HUES48 (cell line): Measurements from ENCODE around the gene UBB.
"Not testable (repeated sequence)": the region's sequence is repeated elsewhere in the genome, so short reads cannot be mapped to it uniquely, and the experiment has no call there.

Source experiments
- H3K27ac ChIP-seq: one replicate; pipeline ENCODE4 v1.7.0; 2013; ENCODE audit warnings: low read depth, low read length, inconsistent platforms
- H3K27me3 ChIP-seq: 2 replicates; pipeline ENCODE4 v1.6.1; 2013; ENCODE audit warnings: mild to moderate bottlenecking, low read length; ENCODE audit not compliant: control insufficient read depth, insufficient read depth
- H3K36me3 ChIP-seq: 2 replicates; pipeline ENCODE4 v1.6.1; 2013; ENCODE audit warnings: low read length; ENCODE audit not compliant: control insufficient read depth, insufficient read depth
- H3K4me1 ChIP-seq: 2 replicates; pipeline ENCODE4 v1.6.1; 2013; ENCODE audit warnings: mild to moderate bottlenecking, low read length; ENCODE audit not compliant: control insufficient read depth, insufficient read depth
- H3K4me3 ChIP-seq: 2 replicates; pipeline ENCODE4 v1.5.1; 2013; ENCODE audit warnings: mild to moderate bottlenecking, low read depth, low read length
- H3K9ac ChIP-seq: 2 replicates; pipeline ENCODE4 v1.6.1; 2013; ENCODE audit warnings: mild to moderate bottlenecking, low read depth, low read length, moderate library complexity
- H3K9me3 ChIP-seq: 2 replicates; pipeline ENCODE4 v1.6.1; 2013; ENCODE audit warnings: low read length; ENCODE audit not compliant: control insufficient read depth, insufficient read depth

The UBB gene

DNA sequence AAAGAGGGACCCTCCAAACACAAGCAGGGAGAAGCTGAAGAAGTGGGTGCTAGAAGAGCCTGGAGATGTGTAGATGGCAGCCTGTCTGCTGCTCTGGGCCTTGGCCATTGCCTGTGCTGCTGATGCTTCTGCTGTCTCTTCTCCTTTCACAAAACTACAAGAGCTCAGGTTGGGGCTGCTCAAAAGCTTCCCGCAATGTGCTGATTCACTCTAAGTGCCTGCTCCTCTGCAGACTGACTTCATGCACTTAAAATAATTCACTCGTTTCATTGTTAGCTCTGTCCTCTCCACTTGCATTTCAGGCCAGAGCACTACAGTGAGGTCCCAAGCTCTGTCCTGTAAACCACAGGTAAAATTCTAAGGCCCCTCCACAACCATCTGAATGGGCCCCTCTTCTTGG lies 15.8 kb downstream of the UBB start:
- H3K4me3 ChIP-seq, H3K4me1 ChIP-seq, H3K36me3 ChIP-seq, H3K9me3 ChIP-seq, H3K27ac ChIP-seq, H3K27me3 ChIP-seq, H3K9ac ChIP-seq: not testable (repeated sequence)

DNA sequence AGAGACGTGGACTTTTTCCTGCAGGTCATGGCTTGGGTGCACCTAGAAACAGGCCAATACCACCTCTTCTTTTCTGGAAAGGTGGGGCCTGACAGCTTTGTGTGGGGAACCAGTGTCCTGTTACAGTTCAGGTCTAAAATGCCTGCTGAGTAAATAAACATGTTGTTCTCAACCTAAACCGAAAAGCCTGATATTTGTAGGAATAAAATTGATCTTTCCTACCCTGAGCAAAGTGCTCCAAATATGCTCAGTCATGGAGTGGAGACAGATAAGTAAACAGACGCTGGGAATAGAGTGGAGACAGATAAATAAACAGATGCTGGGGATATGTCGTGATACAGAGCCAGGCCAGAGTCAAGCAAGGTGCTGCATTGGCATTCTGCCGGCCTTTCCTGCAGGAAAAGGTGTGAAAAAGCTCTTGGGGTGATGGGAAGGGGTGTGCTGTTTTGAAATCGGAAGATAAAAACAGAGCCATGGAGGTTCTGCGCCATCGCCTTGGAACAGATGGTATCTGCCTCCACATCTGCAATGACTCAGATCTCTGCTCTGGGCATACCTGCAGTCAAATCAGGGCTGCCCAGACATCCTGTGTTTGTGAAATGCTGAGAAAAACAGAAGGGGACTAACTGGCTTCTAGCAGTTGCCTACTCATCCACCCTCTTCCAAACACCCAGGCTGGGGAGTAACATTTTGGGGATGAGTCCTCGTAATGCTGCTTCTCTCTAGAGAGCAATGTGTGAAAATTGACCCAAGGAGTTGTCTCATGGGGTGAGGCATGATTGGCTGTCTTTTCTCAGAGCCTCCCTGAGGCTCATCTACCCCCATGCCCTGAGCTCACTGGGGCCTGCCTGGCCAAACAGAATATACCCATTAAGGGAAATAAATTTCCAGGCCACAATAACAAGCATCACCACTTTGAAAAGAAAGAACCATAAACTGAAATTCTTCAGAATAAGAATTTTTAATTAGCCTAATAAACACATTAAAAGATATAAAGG lies 17.7 kb downstream of the UBB start:
- H3K9me3 ChIP-seq = no peaks in the 10 kb centered on the region
- no peak overlapping the region for H3K9ac ChIP-seq
- H3K4me1 ChIP-seq = peaks cover 7% of the 10 kb centered on the region
- no peaks in the 10 kb centered on the region for H3K27me3 ChIP-seq
- no peak overlapping the region for H3K27ac ChIP-seq
- no peaks in the 10 kb centered on the region for H3K36me3 ChIP-seq
- no peak overlapping the region for H3K4me3 ChIP-seq

GRCh38 chr17:16403847-16404246 lies 23.0 kb downstream of the UBB start:
- not testable (repeated sequence) for H3K9ac ChIP-seq, H3K4me3 ChIP-seq, H3K36me3 ChIP-seq, H3K27me3 ChIP-seq, H3K4me1 ChIP-seq, H3K27ac ChIP-seq, H3K9me3 ChIP-seq

- peak overlapping the region; percentile 81 for H3K4me3 ChIP-seq
- H3K27ac ChIP-seq = peak overlapping the region; percentile 69
- H3K4me1 ChIP-seq = peaks cover 5% of the 10 kb centered on the region
- H3K36me3 ChIP-seq = no peaks in the 10 kb centered on the region
- H3K27me3 ChIP-seq = no peaks in the 10 kb centered on the region
- H3K9me3 ChIP-seq = no peaks in the 10 kb centered on the region
- H3K9ac ChIP-seq = peak overlapping the region; percentile 69
Measured at GRCh38 chr17:16406742-16407674, 26.1 kb downstream of the UBB start.

GRCh38 chr17:16407911-16408588 lies 27.2 kb downstream of the UBB start:
- peak overlapping the region; percentile 44 for H3K4me3 ChIP-seq
- peaks cover 5% of the 10 kb centered on the region for H3K4me1 ChIP-seq
- H3K9me3 ChIP-seq = no peaks in the 10 kb centered on the region
- no peaks in the 10 kb centered on the region for H3K27me3 ChIP-seq
- H3K36me3 ChIP-seq = no peaks in the 10 kb centered on the region
- peak overlapping the region; percentile 48; the same call in 1 of the 2 replicates for H3K9ac ChIP-seq
- H3K27ac ChIP-seq = peak overlapping the region; percentile 75

DNA sequence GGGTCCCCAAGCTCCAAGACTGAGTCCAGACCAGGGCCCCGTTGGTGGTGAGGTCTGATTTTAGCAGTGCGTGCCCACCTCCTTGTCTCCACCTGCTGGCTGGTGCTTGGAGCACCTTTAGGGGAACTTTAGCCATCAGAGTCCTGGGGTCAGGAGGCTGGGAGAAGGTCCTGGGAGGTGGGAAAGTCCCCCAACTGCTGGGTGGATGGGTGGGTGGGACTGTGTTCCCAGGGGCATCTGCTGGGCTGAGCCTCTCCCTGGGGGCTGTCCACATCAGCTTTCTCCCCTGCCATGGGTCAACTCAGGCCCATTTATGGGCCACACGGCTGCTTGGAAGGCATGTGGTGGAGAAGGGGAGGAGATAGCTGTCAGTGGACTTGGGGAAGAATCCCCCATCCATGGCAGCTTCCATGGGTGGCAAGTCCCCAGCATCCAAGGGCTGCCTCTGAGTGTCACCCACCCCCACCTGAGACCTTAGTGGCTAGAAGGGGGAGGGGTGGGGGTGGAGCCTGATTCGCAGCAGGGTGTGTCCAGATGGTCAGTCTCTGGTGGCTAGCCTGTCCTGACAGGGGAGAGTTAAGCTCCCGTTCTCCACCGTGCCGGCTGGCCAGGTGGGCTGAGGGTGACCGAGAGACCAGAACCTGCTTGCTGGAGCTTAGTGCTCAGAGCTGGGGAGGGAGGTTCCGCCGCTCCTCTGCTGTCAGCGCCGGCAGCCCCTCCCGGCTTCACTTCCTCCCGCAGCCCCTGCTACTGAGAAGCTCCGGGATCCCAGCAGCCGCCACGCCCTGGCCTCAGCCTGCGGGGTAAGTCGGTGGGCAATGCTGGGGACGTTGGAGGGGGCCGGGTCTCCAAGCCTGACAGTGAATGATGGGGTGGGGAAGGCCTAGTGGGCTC lies 34.4 kb downstream of the UBB start, which contains the start of gene TRPV2:
Gene TRPV2, plus strand, starts transcription at position 541 of the 894 bp plus-strand sequence. CDS start 2,098 bp downstream, outside the sequence.
- peaks cover 9% of the 10 kb centered on the region for H3K4me1 ChIP-seq
- no peak within 1 kb of the TSS for H3K27ac ChIP-seq
- peak within 1 kb of the TSS; percentile 20; the same call in 1 of the 2 replicates for H3K4me3 ChIP-seq
- H3K9me3 ChIP-seq = no peaks in the 10 kb centered on the region
- no peaks in the 10 kb centered on the region for H3K36me3 ChIP-seq
- no peak within 1 kb of the TSS for H3K9ac ChIP-seq
- H3K27me3 ChIP-seq = no peaks in the 10 kb centered on the region

GRCh38 chr17:16417399-16417798 lies 36.5 kb downstream of the UBB start:
- Histone ChIP-seq H3K4me3 (no peak overlapping the region), H3K9me3 (no peaks in the 10 kb centered on the region), H3K27ac (no peak overlapping the region), H3K4me1 (peaks cover 9% of the 10 kb centered on the region), H3K9ac (no peak overlapping the region), H3K27me3 (no peaks in the 10 kb centered on the region), H3K36me3 (no peaks in the 10 kb centered on the region)

DNA sequence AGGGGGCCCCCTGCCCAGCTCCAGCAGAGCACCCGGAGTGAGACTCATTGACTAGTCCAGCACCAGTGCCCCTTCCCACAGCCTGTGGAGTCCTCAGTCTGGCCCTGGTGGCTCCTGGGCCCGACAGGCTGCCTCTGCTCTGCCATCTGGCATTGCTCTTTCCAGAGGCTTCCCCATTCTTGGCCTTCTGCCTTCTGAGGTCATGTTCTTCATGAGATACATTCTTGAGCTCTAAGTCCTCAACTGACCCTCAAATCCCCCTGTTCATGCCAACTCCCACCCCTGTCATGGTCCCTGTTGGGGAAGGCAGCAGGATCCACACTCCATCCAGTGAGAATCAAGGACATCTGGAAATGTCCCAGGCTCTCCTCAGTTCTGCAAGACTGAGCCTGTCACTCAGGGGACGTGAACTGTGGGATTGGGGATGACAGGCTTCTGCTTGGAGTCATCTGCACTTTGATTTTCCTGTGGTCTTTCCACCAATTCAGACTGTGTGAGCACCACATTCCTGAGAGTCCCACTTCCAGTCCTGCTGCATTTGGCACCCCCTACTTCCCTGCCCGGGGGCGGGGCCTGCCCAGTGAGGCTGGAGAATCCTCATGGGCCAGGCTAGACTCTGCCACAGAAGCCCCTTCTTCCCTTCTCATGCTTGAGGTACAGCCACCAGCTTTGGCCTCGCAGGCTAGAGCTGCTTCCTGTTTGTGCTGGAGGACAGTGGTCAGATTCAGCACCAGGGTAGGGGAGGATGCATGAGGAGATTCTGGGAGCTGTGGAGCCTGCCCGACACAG lies 37.2 kb downstream of the UBB start:
- no peak overlapping the region for H3K27ac ChIP-seq
- peaks cover 9% of the 10 kb centered on the region for H3K4me1 ChIP-seq
- H3K9me3 ChIP-seq = no peaks in the 10 kb centered on the region
- no peak overlapping the region for H3K9ac ChIP-seq
- H3K27me3 ChIP-seq = no peaks in the 10 kb centered on the region
- no peak overlapping the region for H3K4me3 ChIP-seq
- no peaks in the 10 kb centered on the region for H3K36me3 ChIP-seq

- no peak overlapping the region for H3K27ac ChIP-seq
- no peaks in the 10 kb centered on the region for H3K27me3 ChIP-seq
- H3K4me1 ChIP-seq = peaks cover 9% of the 10 kb centered on the region
- H3K9ac ChIP-seq = no peak overlapping the region
- H3K36me3 ChIP-seq = no peaks in the 10 kb centered on the region
- no peak overlapping the region for H3K4me3 ChIP-seq
- no peaks in the 10 kb centered on the region for H3K9me3 ChIP-seq
Measured at GRCh38 chr17:16418685-16419068, 37.8 kb downstream of the UBB start.
